ENCODE results near the gene LRMDA. TPM values are rescaled to one million over a fixed set of nuclear protein-coding genes. Genes with fewer than 3 reads are reported as not detected.
A peak's percentile ranks its signal among the peaks of the same experiment; 100 is the strongest.

LRMDA gene
- total RNA-seq, 2 donors from 2014 or later = 12.2 to 25.4 TPM

- Histone ChIP-seq H3K4me3 (no peak overlapping the region), H3K27ac (no peak overlapping the region), H3K4me1 (peaks cover 14% of the 10 kb centered on the region), H3K9me3 (no peaks in the 10 kb centered on the region), H3K27me3 (no peaks in the 10 kb centered on the region), H3K36me3 (replicated peaks in 1 of 2; ENCODE audit: insufficient read depth in 1 of 2, low read depth in 2 of 2) (no peaks in the 10 kb centered on the region)
- intact Hi-C loops (cut with DNase I) = no loop called here
- 90 to 100% methylated on average over 2 of the region's 2 CpGs for WGBS, 2 donors
- DNase-seq = no peak
- ATAC-seq = no peak
- no peak for TF ChIP-seq POLR2A (IDR thresholded peaks at IDR 0.05)
- TF ChIP-seq, protein P1, sequence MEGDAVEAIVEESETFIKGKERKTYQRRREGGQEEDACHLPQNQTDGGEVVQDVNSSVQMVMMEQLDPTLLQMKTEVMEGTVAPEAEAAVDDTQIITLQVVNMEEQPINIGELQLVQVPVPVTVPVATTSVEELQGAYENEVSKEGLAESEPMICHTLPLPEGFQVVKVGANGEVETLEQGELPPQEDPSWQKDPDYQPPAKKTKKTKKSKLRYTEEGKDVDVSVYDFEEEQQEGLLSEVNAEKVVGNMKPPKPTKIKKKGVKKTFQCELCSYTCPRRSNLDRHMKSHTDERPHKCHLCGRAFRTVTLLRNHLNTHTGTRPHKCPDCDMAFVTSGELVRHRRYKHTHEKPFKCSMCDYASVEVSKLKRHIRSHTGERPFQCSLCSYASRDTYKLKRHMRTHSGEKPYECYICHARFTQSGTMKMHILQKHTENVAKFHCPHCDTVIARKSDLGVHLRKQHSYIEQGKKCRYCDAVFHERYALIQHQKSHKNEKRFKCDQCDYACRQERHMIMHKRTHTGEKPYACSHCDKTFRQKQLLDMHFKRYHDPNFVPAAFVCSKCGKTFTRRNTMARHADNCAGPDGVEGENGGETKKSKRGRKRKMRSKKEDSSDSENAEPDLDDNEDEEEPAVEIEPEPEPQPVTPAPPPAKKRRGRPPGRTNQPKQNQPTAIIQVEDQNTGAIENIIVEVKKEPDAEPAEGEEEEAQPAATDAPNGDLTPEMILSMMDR (IDR thresholded peaks at IDR 0.05) = no peak
Observed at GRCh38 chr10:76192151-76192550, 760.7 kb downstream of the LRMDA start.

GRCh38 chr10:76192694-76193320 lies 761.4 kb downstream of the LRMDA start:
- no peaks in the 10 kb centered on the region for H3K36me3 ChIP-seq (replicated peaks in 1 of 2; ENCODE audit: insufficient read depth in 1 of 2, low read depth in 2 of 2)
- TF ChIP-seq POLR2A (IDR thresholded peaks at IDR 0.05) = no peak
- TF ChIP-seq, protein P1 (IDR thresholded peaks at IDR 0.05) = no peak
- DNase-seq (no peak), ATAC-seq (no peak)
- intact Hi-C loops (cut with DNase I) = no loop called here
- 80 to 84% methylated on average over 7 of the region's 7 CpGs for WGBS, 2 donors
- no peak overlapping the region for H3K4me3 ChIP-seq
- no peaks in the 10 kb centered on the region for H3K9me3 ChIP-seq
- no peaks in the 10 kb centered on the region for H3K27me3 ChIP-seq
- no peak overlapping the region for H3K27ac ChIP-seq
- H3K4me1 ChIP-seq = peaks cover 14% of the 10 kb centered on the region

DNA sequence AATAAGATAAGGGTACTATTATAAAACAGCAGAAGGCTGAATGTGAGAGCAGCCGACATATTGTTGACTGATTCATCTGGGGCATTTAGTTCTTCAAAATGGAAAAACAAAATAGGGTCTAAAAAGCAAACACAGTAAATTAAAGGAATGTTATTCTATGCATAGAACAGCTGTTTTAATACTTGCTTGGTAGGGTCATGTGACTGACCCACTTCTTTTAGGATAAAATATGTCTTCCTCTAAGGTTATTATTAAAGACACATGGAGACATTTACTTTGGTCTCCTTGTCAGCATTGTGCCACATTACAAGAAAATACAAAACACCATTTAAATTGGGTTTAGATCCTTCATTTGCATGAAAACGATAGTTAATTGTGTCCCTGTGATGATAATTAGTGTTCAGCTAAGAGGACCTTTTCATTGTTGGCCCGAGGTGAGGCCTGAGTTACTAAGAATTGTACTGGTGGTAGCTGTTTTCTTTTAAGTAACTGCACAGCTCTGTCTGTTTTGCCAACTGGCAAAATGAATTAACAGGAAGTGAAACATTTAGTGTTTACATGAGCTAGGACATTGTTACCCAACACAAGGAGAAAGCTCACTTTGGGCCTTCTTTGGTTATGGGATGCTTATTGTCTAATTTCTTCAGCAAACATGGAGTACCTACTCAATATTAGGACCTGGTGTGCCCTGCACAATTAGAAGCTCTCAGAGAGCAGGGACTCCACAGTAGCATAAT lies 764.4 kb downstream of the LRMDA start:
- H3K27me3 ChIP-seq = no peaks in the 10 kb centered on the region
- WGBS, 2 donors = 56 to 65% methylated on average over 3 of the region's 3 CpGs
- no peaks in the 10 kb centered on the region for H3K36me3 ChIP-seq (replicated peaks in 1 of 2; ENCODE audit: insufficient read depth in 1 of 2, low read depth in 2 of 2)
- intact Hi-C loops (cut with DNase I) = no loop called here
- DNase-seq = no peak
- no peaks in the 10 kb centered on the region for H3K9me3 ChIP-seq
- H3K27ac ChIP-seq = peak overlapping the region in 1 of 4 donors; percentile 20
- ATAC-seq = no peak
- peaks cover 14% of the 10 kb centered on the region for H3K4me1 ChIP-seq
- TF ChIP-seq POLR2A (IDR thresholded peaks at IDR 0.05) = no peak
- TF ChIP-seq, protein P1 (IDR thresholded peaks at IDR 0.05) = no peak
- H3K4me3 ChIP-seq = no peak overlapping the region

GRCh38 chr10:76197293-76197692 lies 765.9 kb downstream of the LRMDA start:
- ATAC-seq = no peak
- no peak for DNase-seq
- Histone ChIP-seq H3K4me1 (peaks cover 14% of the 10 kb centered on the region), H3K9me3 (no peaks in the 10 kb centered on the region), H3K27me3 (no peaks in the 10 kb centered on the region), H3K4me3 (no peak overlapping the region), H3K27ac (no peak overlapping the region), H3K36me3 (replicated peaks in 1 of 2; ENCODE audit: insufficient read depth in 1 of 2, low read depth in 2 of 2) (no peaks in the 10 kb centered on the region)
- intact Hi-C loops (cut with DNase I) = no loop called here
- WGBS, 2 donors = 68 to 72% methylated on average over 4 of the region's 4 CpGs
- TF ChIP-seq, protein P1 (IDR thresholded peaks at IDR 0.05) = no peak
- TF ChIP-seq POLR2A (IDR thresholded peaks at IDR 0.05) = no peak

Measured in body of pancreas (tissue), 4 donors.